Measurements from ENCODE around the gene TBX2. TPM values are rescaled to one million over a fixed set of nuclear protein-coding genes. Genes with fewer than 3 reads are reported as not detected.

The TBX2 gene
- total and polyA plus RNA-seq, 2 of the 4 experiments (the other 2 are of a cell fraction), result 20.1 to 64.1 TPM

DNA sequence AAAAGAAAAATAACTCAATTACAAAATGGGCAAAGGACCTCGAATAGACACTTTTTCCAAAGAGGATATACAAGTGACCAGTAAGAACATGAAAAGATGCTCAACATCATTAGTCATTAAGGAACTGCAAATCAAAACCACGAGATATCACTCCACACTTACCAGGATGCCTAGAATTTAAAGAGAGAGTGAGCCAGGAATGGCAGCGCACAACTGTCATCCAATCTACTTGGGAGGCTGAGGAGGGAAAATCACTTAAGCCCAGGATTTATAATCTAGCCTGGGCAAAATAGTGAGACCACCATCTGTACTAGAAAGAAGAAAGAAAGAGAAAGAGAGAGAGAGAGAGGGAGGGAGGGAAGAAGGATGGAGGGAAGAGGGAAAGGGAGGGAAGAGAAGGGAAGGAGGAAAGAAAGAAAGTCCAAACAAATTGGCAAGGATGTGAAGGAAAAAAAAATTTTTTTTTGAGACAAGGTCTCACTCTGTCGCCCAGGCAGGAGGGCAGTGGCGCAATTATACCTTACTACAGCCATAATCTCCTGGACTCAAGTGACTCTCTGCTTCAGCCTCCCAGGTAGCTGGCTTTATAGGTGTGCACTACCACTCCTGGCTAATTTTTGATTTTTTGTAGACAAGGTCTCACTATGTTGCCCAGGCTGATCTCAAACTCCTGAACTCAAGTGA lies 22.6 kb downstream of the TBX2 start:
- ChIA-PET POLR2A (ENCODE audit: unreplicated experiment) (no interaction called here), CTCF (no interaction called here)
- Histone ChIP-seq H3K36me3 (ENCODE audit: control insufficient read depth, insufficient read depth, low read length) (no peaks in the 10 kb centered on the region), H2BK120ac (ENCODE audit: low read depth, low read length) (no peak overlapping the region), H3K4me1 (ENCODE audit: control insufficient read depth, insufficient read depth, low read length) (peaks cover 1% of the 10 kb centered on the region; the same call in 1 of the 2 replicates), H4K5ac (ENCODE audit: low read depth, low read length) (no peak overlapping the region), H3K4me2 (ENCODE audit: low read depth, low read length) (no peak overlapping the region), H4K20me1 (ENCODE audit: insufficient read depth, low read length) (no peaks in the 10 kb centered on the region), H2AK5ac (ENCODE audit: low read depth, low read length) (no peak overlapping the region), H3K14ac (replicated peaks; ENCODE audit: low read depth, low read length) (no peak overlapping the region), H3K79me1 (ENCODE audit: low read depth in 1 of 2, low read length in 2 of 2) (no peaks in the 10 kb centered on the region), H3K9me3 (ENCODE audit: control insufficient read depth, insufficient read depth, low read length) (no peaks in the 10 kb centered on the region), H3K18ac (ENCODE audit: low read depth, low read length) (no peak overlapping the region), H2BK15ac (ENCODE audit: low read depth, low read length) (no peak overlapping the region), H2BK20ac (ENCODE audit: low read depth, low read length) (no peak overlapping the region), H3K23ac (ENCODE audit: low read depth, low read length) (no peak overlapping the region), H2AFZ (replicated peaks; ENCODE audit: low read length, poor library complexity) (no peak overlapping the region), H3K27ac (ENCODE audit: insufficient read depth, low read length) (no peak overlapping the region), H3K4ac (ENCODE audit: low read depth, low read length) (no peak overlapping the region), H3K9me1 (ENCODE audit: insufficient read depth, low read length) (peaks cover 4% of the 10 kb centered on the region; the same call in 1 of the 2 replicates), H3K56ac (ENCODE audit: extremely low read depth, insufficient read depth, low read length) (no peak overlapping the region), H3K4me3 (ENCODE audit: insufficient read depth, low read depth, low read length) (no peak overlapping the region), H2BK5ac (ENCODE audit: low read depth, low read length, poor library complexity, severe bottlenecking) (no peak overlapping the region), H4K8ac (ENCODE audit: low read depth in 2 of 2, low read length in 2 of 2) (no peak overlapping the region), H4K91ac (ENCODE audit: insufficient read depth, low read depth, low read length) (no peak overlapping the region), H2AK9ac (replicated peaks; ENCODE audit: low read depth, low read length, poor library complexity) (no peak overlapping the region), H3K27me3 (ENCODE audit: control insufficient read depth, insufficient read depth, low read length) (peaks cover 17% of the 10 kb centered on the region), H3K9ac (ENCODE audit: low read depth, low read length) (no peak overlapping the region)
- 0% methylated on average over 1 of the region's 5 CpGs; no CpG with 5 or more reads in 1 of the 2 experiments for WGBS, 2 experiments (ENCODE audit: extremely low coverage in 2 of 2, insufficient read length in 1 of 2)
- no TSS peak for BruUV-seq (replicated peaks)
- in situ Hi-C loops (cut with MboI; ENCODE audit: low sequenced_read_pairs), result loop anchor here (5.0 to 10.0 kb wide), 2 partner anchors 130 to 423 kb away; no protein-coding TSS in a partner anchor
- intact Hi-C loops (cut with micrococcal nuclease), result no loop called here
- no peak for ATAC-seq (ENCODE audit: low read depth)
- dilution Hi-C loops (cut with HindIII; ENCODE audit: low sequenced_read_pairs, unreplicated experiment), result no loop called here
- no peak for TF ChIP-seq MXI1 (IDR thresholded peaks at IDR 0.05; ENCODE audit: borderline replicate concordance, low read depth, low read length)
- TF ChIP-seq CEBPB (IDR thresholded peaks at IDR 0.05; ENCODE audit: low read depth, low read length), result no peak
- TF ChIP-seq POLR2A (IDR thresholded peaks at IDR 0.05; ENCODE audit: low read depth, low read length), result no peak
- TF ChIP-seq MAFK (IDR thresholded peaks at IDR 0.05; ENCODE audit: low read depth, low read length), result no peak
- no peak for TF ChIP-seq FOS (IDR thresholded peaks at IDR 0.05; ENCODE audit: low read depth, low read length)
- TF ChIP-seq ELK1 (IDR thresholded peaks at IDR 0.05; ENCODE audit: borderline replicate concordance, low read depth, low read length), result no peak
- no peak for TF ChIP-seq SMC3 (IDR thresholded peaks at IDR 0.05; ENCODE audit: low read depth, low read length)
- TF ChIP-seq, protein P1, sequence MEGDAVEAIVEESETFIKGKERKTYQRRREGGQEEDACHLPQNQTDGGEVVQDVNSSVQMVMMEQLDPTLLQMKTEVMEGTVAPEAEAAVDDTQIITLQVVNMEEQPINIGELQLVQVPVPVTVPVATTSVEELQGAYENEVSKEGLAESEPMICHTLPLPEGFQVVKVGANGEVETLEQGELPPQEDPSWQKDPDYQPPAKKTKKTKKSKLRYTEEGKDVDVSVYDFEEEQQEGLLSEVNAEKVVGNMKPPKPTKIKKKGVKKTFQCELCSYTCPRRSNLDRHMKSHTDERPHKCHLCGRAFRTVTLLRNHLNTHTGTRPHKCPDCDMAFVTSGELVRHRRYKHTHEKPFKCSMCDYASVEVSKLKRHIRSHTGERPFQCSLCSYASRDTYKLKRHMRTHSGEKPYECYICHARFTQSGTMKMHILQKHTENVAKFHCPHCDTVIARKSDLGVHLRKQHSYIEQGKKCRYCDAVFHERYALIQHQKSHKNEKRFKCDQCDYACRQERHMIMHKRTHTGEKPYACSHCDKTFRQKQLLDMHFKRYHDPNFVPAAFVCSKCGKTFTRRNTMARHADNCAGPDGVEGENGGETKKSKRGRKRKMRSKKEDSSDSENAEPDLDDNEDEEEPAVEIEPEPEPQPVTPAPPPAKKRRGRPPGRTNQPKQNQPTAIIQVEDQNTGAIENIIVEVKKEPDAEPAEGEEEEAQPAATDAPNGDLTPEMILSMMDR (conservative IDR thresholded peaks at IDR 0.05; ENCODE audit: low read depth, low read length), result no peak
- TF ChIP-seq RCOR1 (IDR thresholded peaks at IDR 0.05; ENCODE audit: insufficient replicate concordance, low read length), result no peak
- TF ChIP-seq RAD21 (IDR thresholded peaks at IDR 0.05; ENCODE audit: low read length), result no peak
- TF ChIP-seq RFX5 (IDR thresholded peaks at IDR 0.05; ENCODE audit: low read depth, low read length), result no peak
- TF ChIP-seq MAZ (IDR thresholded peaks at IDR 0.05; ENCODE audit: borderline replicate concordance, low read depth, low read length), result no peak
- TF ChIP-seq, protein P2, sequence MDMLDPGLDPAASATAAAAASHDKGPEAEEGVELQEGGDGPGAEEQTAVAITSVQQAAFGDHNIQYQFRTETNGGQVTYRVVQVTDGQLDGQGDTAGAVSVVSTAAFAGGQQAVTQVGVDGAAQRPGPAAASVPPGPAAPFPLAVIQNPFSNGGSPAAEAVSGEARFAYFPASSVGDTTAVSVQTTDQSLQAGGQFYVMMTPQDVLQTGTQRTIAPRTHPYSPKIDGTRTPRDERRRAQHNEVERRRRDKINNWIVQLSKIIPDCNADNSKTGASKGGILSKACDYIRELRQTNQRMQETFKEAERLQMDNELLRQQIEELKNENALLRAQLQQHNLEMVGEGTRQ (IDR thresholded peaks at IDR 0.05; ENCODE audit: low read depth, low read length), result no peak
- TF ChIP-seq BHLHE40 (IDR thresholded peaks at IDR 0.05; ENCODE audit: low read depth, low read length), result no peak
- TF ChIP-seq CHD1 (IDR thresholded peaks at IDR 0.05; ENCODE audit: low read depth, low read length), result no peak
- no peak for DNase-seq
